Motor neuron (in vitro differentiated cells): ENCODE results near the gene ARHGAP24. TPM values are rescaled to one million over a fixed set of nuclear protein-coding genes. Genes with fewer than 3 reads are reported as not detected.

Experiments
- ATAC-seq, 8 experiments: fragments of 200-7000 bp; cut with Tn5 transposase; replicated peaks in 6 of 8; 2 replicates each; pipeline ENCODE4 v1.8.0; 2021; ENCODE audit warnings: mild to moderate bottlenecking in 8 of 8, moderate library complexity in 8 of 8
- H3K27ac ChIP-seq, 2 donors: fragments of 250-450 bp; sonication (Bioruptor Pico); 2 replicates each; pipeline ENCODE4 v1.9.0; 2021; ENCODE audit warnings: antibody characterized with exemption in 2 of 2, mild to moderate bottlenecking in 2 of 2, moderate library complexity in 1 of 2
- H3K4me1 ChIP-seq, 2 donors: fragments of 250-450 bp; sonication (Bioruptor Pico); replicated peaks in 1 of 2; 2 replicates each; pipeline ENCODE4 v1.6.1; 2021; ENCODE audit warnings: antibody characterized with exemption in 2 of 2, mild to moderate bottlenecking in 2 of 2, moderate library complexity in 1 of 2
- H3K4me3 ChIP-seq, 5 donors: fragments of 250-450 bp; sonication (Bioruptor Pico); 2 replicates each; pipeline ENCODE4 v1.9.0; 2021; ENCODE audit warnings: antibody characterized with exemption in 5 of 5, mild to moderate bottlenecking in 5 of 5, moderate library complexity in 4 of 5
- WGBS, 10 experiments: fragments of 450-650 bp; shearing (Covaris generic); methylation state at CpG; one replicate each; pipeline ENCODE4 v1.0.0; 2022; 5-methylcytosine and 5-hydroxymethylcytosine counted together
- in situ Hi-C, 9 experiments: fragments of 400-800 bp; cut with MboI; loops; one replicate each; pipeline ENCODE4 v1.15.0; 2021; ENCODE audit warnings: low sequenced_read_pairs in 9 of 9, low pct_unique_long_range_greater_than_20kb in 2 of 9; ENCODE audit not compliant: unreplicated experiment in 9 of 9
- total RNA-seq, 8 experiments: library from RNA; unstranded; fragments of 300-600 nt; gene quantifications; 2 replicates each; pipeline versions ENCODE4 v1.2.3 to v1.2.4, GENCODE V29; 2022

ARHGAP24 gene
- total RNA-seq, 8 experiments from 2014 or later = 0.67 to 17.6 (median 2.5) TPM

- H3K4me1 ChIP-seq = no peaks in the 10 kb centered on the region
- in situ Hi-C loops = no loop called here
- no peak overlapping the region for H3K4me3 ChIP-seq
- H3K27ac ChIP-seq = no peak overlapping the region
- no peak for ATAC-seq
- 8 to 85% (median 48%) methylated on average over 1 to 6 of the region's 6 CpGs for WGBS, 10 experiments
Measured at GRCh38 chr4:85939595-85939994, 464.6 kb downstream of the ARHGAP24 start.

- Histone ChIP-seq H3K4me3 (no peak overlapping the region), H3K4me1 (no peaks in the 10 kb centered on the region), H3K27ac (no peak overlapping the region)
- in situ Hi-C loops = no loop called here
- ATAC-seq = no peak
Measured at GRCh38 chr4:85940151-85940550, 465.2 kb downstream of the ARHGAP24 start.

GRCh38 chr4:85942107-85942506 is 467.2 kb downstream of the ARHGAP24 start:
- Histone ChIP-seq H3K4me3 (no peak overlapping the region), H3K27ac (no peak overlapping the region), H3K4me1 (no peaks in the 10 kb centered on the region)
- ATAC-seq = no peak
- in situ Hi-C loops = no loop called here
- 75 to 100% (median 92%) methylated on average over 1 to 5 of the region's 5 CpGs; no CpG with 5 or more reads in 3 of the 10 experiments for WGBS, 10 experiments

- H3K4me3 ChIP-seq = no peak overlapping the region
- in situ Hi-C loops = no loop called here
- H3K4me1 ChIP-seq = no peaks in the 10 kb centered on the region
- no peak overlapping the region for H3K27ac ChIP-seq
- ATAC-seq = no peak
Measured at GRCh38 chr4:85946821-85947220, 471.9 kb downstream of the ARHGAP24 start.

GRCh38 chr4:85951099-85951498 is 476.1 kb downstream of the ARHGAP24 start:
- Histone ChIP-seq H3K4me1 (peaks cover 0 to 4% of the 10 kb centered on the region in 2 donors), H3K4me3 (no peak overlapping the region), H3K27ac (no peak overlapping the region)
- in situ Hi-C loops = loop anchor here in 2 of 9 experiments (25.0 kb wide), 2 partner anchors 189 to 864 kb away; no protein-coding TSS in a partner anchor
- no peak for ATAC-seq
- WGBS, 10 experiments = 80 to 100% (median 98%) methylated on average over 1 to 3 of the region's 3 CpGs

GRCh38 chr4:85952528-85952927 is 477.6 kb downstream of the ARHGAP24 start:
- in situ Hi-C loops = loop anchor here in 2 of 9 experiments (25.0 kb wide), 2 partner anchors 190 to 865 kb away; no protein-coding TSS in a partner anchor
- H3K4me1 ChIP-seq = peaks cover 0 to 4% of the 10 kb centered on the region in 2 donors
- H3K27ac ChIP-seq = no peak overlapping the region
- WGBS, 10 experiments = 60 to 97% (median 90%) methylated on average over 1 to 3 of the region's 3 CpGs
- H3K4me3 ChIP-seq = no peak overlapping the region
- peak in 1 of 8 experiments; percentile 38 for ATAC-seq

GRCh38 chr4:85952972-85953650 is 478.2 kb downstream of the ARHGAP24 start:
- in situ Hi-C loops = loop anchor here in 2 of 9 experiments (25.0 kb wide), 2 partner anchors 191 to 866 kb away; no protein-coding TSS in a partner anchor
- 40 to 100% (median 78%) methylated on average over 1 to 3 of the region's 3 CpGs for WGBS, 10 experiments
- no peak for ATAC-seq

GRCh38 chr4:85953651-85954018 is 478.7 kb downstream of the ARHGAP24 start:
- in situ Hi-C loops = loop anchor here in 2 of 9 experiments (25.0 kb wide), 2 partner anchors 191 to 866 kb away; no protein-coding TSS in a partner anchor
- Histone ChIP-seq H3K4me1 (peaks cover 0 to 4% of the 10 kb centered on the region in 2 donors), H3K27ac (no peak overlapping the region), H3K4me3 (no peak overlapping the region)
- WGBS, 10 experiments = 38 to 100% (median 80%) methylated on average over 1 to 3 of the region's 3 CpGs; no CpG with 5 or more reads in 3 of the 10 experiments
- ATAC-seq = peak in 4 of 8 experiments; percentile 41 to 69 (median 49)

More at GRCh38 chr4:85952972-85953650, 478.2 kb downstream of the ARHGAP24 start:
- no peak overlapping the region for H3K4me3 ChIP-seq
- peaks cover 0 to 4% of the 10 kb centered on the region in 2 donors for H3K4me1 ChIP-seq
- H3K27ac ChIP-seq = no peak overlapping the region

- H3K27ac ChIP-seq = no peak overlapping the region
- in situ Hi-C loops = loop anchor here in 2 of 9 experiments (25.0 kb wide), 2 partner anchors 193 to 868 kb away; no protein-coding TSS in a partner anchor
- H3K4me3 ChIP-seq = no peak overlapping the region
- peaks cover 0 to 4% of the 10 kb centered on the region in 2 donors for H3K4me1 ChIP-seq
- ATAC-seq = peak in 3 of 8 experiments; percentile 89 to 93 (median 89)
Measured at GRCh38 chr4:85955620-85956292, 480.8 kb downstream of the ARHGAP24 start.

GRCh38 chr4:85956293-85956945 is 481.5 kb downstream of the ARHGAP24 start:
- H3K4me1 ChIP-seq = peaks cover 0 to 4% of the 10 kb centered on the region in 2 donors
- WGBS, 10 experiments = 83 to 100% (median 93%) methylated on average over 1 to 5 of the region's 17 CpGs; no CpG with 5 or more reads in 1 of the 10 experiments
- in situ Hi-C loops = loop anchor here in 2 of 9 experiments (25.0 kb wide), 2 partner anchors 194 to 869 kb away; no protein-coding TSS in a partner anchor
- H3K4me3 ChIP-seq = no peak overlapping the region
- no peak for ATAC-seq
- H3K27ac ChIP-seq = no peak overlapping the region

- Histone ChIP-seq H3K4me3 (no peak overlapping the region), H3K27ac (no peak overlapping the region), H3K4me1 (no peaks in the 10 kb centered on the region)
- ATAC-seq = no peak
- WGBS, 10 experiments = 0 to 100% (median 92%) methylated on average over 1 to 4 of the region's 4 CpGs; no CpG with 5 or more reads in 1 of the 10 experiments
- in situ Hi-C loops = loop anchor here in 2 of 9 experiments (25.0 kb wide), 2 partner anchors 200 to 875 kb away; no protein-coding TSS in a partner anchor
Measured at GRCh38 chr4:85961887-85962286, 486.9 kb downstream of the ARHGAP24 start.

- Histone ChIP-seq H3K4me3 (no peak overlapping the region), H3K4me1 (no peaks in the 10 kb centered on the region), H3K27ac (no peak overlapping the region)
- in situ Hi-C loops = loop anchor here in 2 of 9 experiments (25.0 kb wide), 2 partner anchors 201 to 876 kb away; no protein-coding TSS in a partner anchor
- 0 to 100% (median 80%) methylated on average over 1 of the region's 1 CpG; no CpG with 5 or more reads in 1 of the 10 experiments for WGBS, 10 experiments
- ATAC-seq = no peak
Measured at GRCh38 chr4:85963231-85963630, 488.3 kb downstream of the ARHGAP24 start.

- in situ Hi-C loops = loop anchor here in 2 of 9 experiments (25.0 kb wide), 2 partner anchors 202 to 877 kb away; no protein-coding TSS in a partner anchor
- H3K4me1 ChIP-seq = no peaks in the 10 kb centered on the region
- no peak for ATAC-seq
- no peak overlapping the region for H3K4me3 ChIP-seq
- H3K27ac ChIP-seq = no peak overlapping the region
Measured at GRCh38 chr4:85964298-85964697, 489.3 kb downstream of the ARHGAP24 start.
